ENCODE measurements around the gene ECI1.
A peak's percentile ranks its signal among the peaks of the same experiment; 100 is the strongest.
"Not testable (repeated sequence)": the region's sequence is repeated elsewhere in the genome, so short reads cannot be mapped to it uniquely, and the experiment has no call there.

ECI1 gene

DNA sequence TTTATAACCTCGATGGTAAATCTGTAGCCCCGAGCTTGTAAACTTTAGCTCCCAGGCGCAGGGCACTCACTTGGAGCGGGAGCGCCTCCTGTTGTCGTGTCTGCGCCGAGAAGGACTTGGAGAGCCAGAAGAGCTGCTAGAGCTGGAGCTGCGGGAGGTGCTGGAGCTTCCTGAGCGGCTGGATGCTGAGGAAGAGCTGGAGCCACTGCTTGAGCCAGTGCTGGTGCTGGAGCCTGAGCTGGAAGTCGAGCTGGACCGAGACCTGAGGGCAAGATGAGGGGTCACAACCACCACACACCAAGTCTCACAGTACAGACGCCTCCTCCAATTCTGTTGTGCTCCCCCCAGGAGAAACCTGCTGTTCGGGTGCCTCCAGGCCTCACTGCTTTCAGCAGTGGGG is 11.6 kb upstream of the ECI1 start:
- DNase-seq; in situ Hi-C loops (cut with HindIII; ENCODE audit: low pct_ligation_motif_present, low pct_unique_long_range_greater_than_20kb, low sequenced_read_pairs): not testable (repeated sequence)

DNA sequence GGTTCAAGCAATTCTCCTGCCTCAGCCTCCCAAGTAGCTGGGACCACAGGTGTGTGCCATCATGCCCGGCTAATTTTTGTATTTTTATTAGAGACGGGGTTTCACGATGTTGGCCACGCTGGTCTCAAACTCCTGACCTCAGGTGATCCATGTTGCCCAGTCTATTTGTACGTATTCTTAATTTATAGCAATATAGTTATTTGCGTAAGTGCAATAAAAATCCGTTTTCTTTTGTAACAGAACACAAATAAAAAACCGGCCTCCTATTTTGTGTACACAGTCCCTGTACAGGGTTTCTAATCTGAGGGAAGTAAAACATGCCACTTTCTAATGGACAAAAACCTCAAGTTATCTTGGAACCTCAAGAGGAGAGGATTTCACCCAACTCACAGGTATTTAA is 8.9 kb upstream of the ECI1 start:
- DNase-seq = no peak
- in situ Hi-C loops (cut with HindIII; ENCODE audit: low pct_ligation_motif_present, low pct_unique_long_range_greater_than_20kb, low sequenced_read_pairs) = no loop called here

DNA sequence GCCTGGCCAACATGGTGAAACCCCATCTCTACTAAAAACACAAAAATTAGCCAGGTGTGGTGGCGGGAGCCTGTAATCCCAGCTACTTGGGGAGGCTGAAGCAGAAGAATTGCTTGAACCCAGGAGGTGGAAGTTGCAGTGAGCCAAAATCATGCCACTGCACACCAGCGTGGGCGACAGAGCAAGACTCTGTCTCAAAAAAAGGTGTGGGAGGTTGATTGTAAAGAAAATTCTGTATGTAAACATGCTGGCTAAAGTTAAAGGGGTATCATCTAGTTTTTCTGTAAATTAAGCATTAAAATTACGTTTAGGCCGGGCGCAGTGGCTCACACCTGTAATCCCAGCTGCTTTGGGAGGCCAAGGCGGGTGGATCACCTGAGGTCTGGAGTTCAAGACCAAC is 7.1 kb upstream of the ECI1 start:
- in situ Hi-C loops (cut with HindIII; ENCODE audit: low pct_ligation_motif_present, low pct_unique_long_range_greater_than_20kb, low sequenced_read_pairs); DNase-seq: not testable (repeated sequence)

- in situ Hi-C loops (cut with HindIII; ENCODE audit: low pct_ligation_motif_present, low pct_unique_long_range_greater_than_20kb, low sequenced_read_pairs) = no loop called here
- no peak for DNase-seq
Observed at GRCh38 chr16:2257726-2258125, 6.3 kb upstream of the ECI1 start.

DNA sequence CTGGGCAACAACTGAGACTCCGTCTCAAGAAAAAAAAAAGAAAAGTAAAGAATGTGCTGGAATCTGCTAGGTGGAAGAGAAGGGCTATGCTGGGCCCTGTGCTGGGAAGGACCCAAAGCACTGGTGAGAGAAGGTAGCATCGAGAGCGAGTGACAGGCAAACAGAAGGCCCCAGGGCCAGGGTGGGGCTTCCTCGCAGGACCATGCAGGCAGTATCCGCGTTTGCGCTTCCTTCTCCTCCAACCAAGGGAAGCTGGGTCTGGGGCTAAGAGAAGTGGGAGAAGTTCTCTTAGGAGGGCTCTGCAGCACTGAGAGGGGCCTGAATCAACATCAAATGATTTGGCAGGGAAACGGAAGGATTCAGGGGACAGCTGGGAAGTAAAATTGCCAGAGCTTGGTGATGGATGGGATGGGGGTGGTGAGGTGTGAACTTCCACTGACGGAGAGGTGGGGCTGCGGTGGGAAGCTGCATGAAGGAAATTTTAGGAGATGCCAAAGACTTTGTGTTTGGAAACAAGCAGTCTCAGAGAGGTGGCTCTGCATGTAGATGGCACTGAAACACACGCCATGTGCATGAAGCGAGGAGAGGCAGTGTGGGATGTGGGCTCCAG is 5.2 kb upstream of the ECI1 start:
- no peak for DNase-seq
- in situ Hi-C loops (cut with HindIII; ENCODE audit: low pct_ligation_motif_present, low pct_unique_long_range_greater_than_20kb, low sequenced_read_pairs) = no loop called here

- in situ Hi-C loops (cut with HindIII; ENCODE audit: low pct_ligation_motif_present, low pct_unique_long_range_greater_than_20kb, low sequenced_read_pairs) = no loop called here
- no peak for DNase-seq
Observed at GRCh38 chr16:2253293-2253692, 1.9 kb upstream of the ECI1 start.

- in situ Hi-C loops (cut with HindIII; ENCODE audit: low pct_ligation_motif_present, low pct_unique_long_range_greater_than_20kb, low sequenced_read_pairs) = no loop called here
- peak; percentile 31 for DNase-seq
Observed at GRCh38 chr16:2252806-2253148, 1.4 kb upstream of the ECI1 start.

GRCh38 chr16:2250652-2251295 is 613 bp downstream of the ECI1 start:
- DNase-seq = peak; percentile 49
- in situ Hi-C loops (cut with HindIII; ENCODE audit: low pct_ligation_motif_present, low pct_unique_long_range_greater_than_20kb, low sequenced_read_pairs) = no loop called here

GRCh38 chr16:2246301-2246885 is 5.0 kb downstream of the ECI1 start:
- no peak for DNase-seq
- in situ Hi-C loops (cut with HindIII; ENCODE audit: low pct_ligation_motif_present, low pct_unique_long_range_greater_than_20kb, low sequenced_read_pairs) = no loop called here

GRCh38 chr16:2244926-2245795 is 6.2 kb downstream of the ECI1 start:
- in situ Hi-C loops (cut with HindIII; ENCODE audit: low pct_ligation_motif_present, low pct_unique_long_range_greater_than_20kb, low sequenced_read_pairs) = no loop called here
- DNase-seq = no peak

- no peak for DNase-seq
- in situ Hi-C loops (cut with HindIII; ENCODE audit: low pct_ligation_motif_present, low pct_unique_long_range_greater_than_20kb, low sequenced_read_pairs) = no loop called here
Observed at GRCh38 chr16:2244301-2244700, 7.1 kb downstream of the ECI1 start.

DNA sequence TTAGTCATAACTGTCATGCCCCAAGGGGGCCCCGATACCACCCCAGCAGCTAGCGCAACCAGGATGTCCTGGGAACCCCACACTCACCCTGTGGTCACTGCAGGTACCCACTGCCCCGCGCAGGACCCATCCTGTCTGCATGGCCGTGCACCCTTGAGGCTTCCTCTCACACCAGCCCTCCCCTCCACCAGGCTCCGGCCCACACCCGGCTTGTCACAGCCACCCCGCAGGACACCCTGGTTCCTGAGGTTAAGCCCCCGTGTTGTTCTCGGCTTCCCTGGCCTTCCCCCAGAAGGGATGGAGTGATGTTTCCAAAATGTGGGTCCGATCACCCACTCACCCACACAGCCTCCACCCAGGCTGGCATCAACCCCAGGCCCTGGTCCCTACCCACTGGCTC is 7.6 kb downstream of the ECI1 start:
- in situ Hi-C loops (cut with HindIII; ENCODE audit: low pct_ligation_motif_present, low pct_unique_long_range_greater_than_20kb, low sequenced_read_pairs) = no loop called here
- DNase-seq = no peak

DNA sequence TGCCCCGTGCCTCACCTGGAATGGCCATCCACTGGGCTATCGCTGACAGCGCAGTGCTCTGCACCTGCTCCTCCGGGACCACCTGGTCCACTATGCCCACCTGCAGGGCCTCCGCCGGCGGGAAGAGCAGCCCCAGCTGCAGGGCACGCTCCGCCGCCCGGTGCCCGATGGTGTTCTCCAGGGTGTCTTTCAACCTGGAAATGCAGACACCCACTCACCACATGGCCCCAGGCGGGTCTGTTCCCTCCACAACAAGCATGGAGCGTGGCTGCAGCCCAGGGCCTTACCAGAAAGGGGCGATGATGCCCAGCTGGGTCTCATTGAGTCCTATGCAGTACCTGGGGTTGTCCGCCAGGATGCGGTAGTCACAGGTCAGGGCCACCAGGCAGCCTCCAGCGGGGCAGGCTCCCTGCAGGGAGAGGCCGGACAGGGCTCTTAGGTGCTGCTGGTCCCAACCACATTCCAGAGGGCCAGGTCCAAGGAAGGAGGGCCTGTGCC is 8.3 kb downstream of the ECI1 start:
- no peak for DNase-seq
- in situ Hi-C loops (cut with HindIII; ENCODE audit: low pct_ligation_motif_present, low pct_unique_long_range_greater_than_20kb, low sequenced_read_pairs) = no loop called here

DNA sequence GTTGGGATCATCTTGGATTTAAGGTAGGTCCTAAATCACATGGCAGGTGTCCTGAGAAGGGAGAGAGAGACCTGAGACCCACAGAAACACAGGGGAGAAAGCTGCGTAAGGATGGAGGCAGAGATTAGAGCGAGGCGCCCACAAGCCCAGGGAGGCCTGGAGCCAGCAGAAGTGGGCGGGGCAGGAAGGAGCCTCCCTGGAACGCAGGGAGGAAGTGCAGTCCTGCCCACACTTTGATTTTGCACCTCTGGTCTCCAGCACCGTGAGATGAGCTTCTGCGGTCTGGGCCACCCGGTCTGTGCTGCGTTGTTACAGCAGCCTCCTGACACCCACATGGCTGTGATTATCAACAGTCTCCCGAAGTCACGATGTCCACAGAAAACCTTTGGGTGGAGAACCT is 8.8 kb downstream of the ECI1 start:
- in situ Hi-C loops (cut with HindIII; ENCODE audit: low pct_ligation_motif_present, low pct_unique_long_range_greater_than_20kb, low sequenced_read_pairs) = no loop called here
- no peak for DNase-seq

GRCh38 chr16:2240331-2240730 is 11.1 kb downstream of the ECI1 start:
- DNase-seq; in situ Hi-C loops (cut with HindIII; ENCODE audit: low pct_ligation_motif_present, low pct_unique_long_range_greater_than_20kb, low sequenced_read_pairs): not testable (repeated sequence)

GRCh38 chr16:2238838-2239675 is 12.3 kb downstream of the ECI1 start:
- in situ Hi-C loops (cut with HindIII; ENCODE audit: low pct_ligation_motif_present, low pct_unique_long_range_greater_than_20kb, low sequenced_read_pairs) = no loop called here
- DNase-seq = no peak

- DNase-seq = no peak
- in situ Hi-C loops (cut with HindIII; ENCODE audit: low pct_ligation_motif_present, low pct_unique_long_range_greater_than_20kb, low sequenced_read_pairs) = no loop called here
Observed at GRCh38 chr16:2238150-2238837, 13.1 kb downstream of the ECI1 start.

Measured in ACHN (cell line).